SKM-1 treated with dmso at 0.1 percent for 144 hours (cell line): ENCODE measurements around the gene HLA-DRB5.
"Not testable (repeated sequence)": the region's sequence is repeated elsewhere in the genome, so short reads cannot be mapped to it uniquely, and the experiment has no call there.

ENCODE experiments used
- DNase-seq: peaks from one replicate; lab custom pipeline; 2025; ENCODE audit not compliant: unreplicated experiment; lab: John Stamatoyannopoulos, UW

HLA-DRB5 gene

DNA sequence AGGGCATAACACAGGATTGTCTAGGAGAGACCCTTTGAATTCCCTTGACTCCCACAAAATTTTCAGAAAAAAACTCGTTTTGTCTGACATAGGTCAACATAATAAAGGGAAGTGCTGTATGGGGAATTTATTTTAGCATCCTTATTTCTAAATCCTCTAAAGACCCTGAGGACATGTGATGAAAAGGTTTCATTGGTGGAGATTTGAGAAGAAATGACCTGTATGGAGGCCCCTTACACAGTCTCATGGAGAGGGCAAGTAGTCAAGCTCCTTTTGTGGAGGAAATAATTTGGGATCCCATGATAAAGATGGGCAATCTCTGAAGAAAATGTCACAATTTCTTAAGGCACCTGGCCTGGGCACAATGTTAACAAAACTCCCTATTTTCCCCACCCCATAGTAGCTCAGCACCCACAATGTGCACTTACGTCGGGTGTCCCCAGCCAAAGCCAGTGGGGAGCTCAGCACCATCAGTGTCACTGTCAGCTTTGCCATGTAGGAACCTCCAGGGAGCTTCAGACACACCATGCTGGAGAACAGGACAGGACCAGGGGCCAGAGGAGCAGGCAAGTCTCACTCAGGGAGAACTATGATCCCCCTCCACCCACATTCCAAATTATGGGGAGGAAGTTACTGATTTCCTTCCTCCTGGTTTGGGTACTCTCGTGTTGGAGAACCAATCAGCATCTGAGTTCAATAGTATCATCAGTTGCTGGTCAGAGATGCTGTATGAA, at the start of gene HLA-DRB5:
HLA-DRB5 (minus strand) TSS at position 591 of the 734 bp plus-strand sequence; CDS start at position 528, 63 bp downstream.
- DNase-seq: peak; percentile 2

DNA sequence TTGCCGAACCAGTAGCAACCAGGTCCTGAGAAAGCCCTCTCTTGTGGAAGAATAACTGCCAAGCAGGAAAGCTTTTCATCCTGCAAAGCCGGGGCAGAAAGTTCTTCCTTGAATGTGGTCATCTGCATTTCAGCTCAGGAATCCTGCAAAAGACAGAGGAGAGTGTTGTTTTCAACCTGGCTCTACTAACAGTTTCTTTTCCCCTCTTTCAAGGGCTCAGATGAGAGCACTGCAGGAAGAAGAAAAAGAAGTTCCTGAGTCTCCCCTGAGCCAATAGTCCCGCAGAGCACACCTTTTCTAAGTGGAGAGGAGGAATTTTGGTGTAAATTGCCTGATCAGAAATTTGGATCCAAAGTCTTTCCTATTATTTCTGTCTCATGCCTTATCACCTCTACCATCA, 48.9 kb upstream of the HLA-DRB5 start:
- no peak for DNase-seq

DNA sequence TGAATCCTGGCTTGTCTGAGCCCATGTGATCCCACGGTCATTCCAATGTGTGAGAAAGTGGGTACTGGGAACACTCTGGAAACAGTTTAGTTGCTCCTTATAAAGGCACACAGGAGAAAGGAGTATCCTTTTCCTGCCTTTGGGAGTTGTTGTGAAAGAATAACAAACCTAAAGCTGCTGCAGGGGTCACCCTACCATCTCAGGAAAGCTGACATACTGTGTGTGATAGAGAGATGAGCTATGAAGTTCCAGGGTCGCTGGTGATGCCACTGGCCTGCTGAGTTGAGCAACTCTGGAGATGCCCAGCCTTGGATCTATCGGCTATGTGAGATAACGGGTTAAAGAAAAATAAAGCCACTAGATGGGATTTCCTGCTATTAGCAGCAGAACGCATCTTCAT, 47.4 kb upstream of the HLA-DRB5 start:
- not testable (repeated sequence) for DNase-seq

DNA sequence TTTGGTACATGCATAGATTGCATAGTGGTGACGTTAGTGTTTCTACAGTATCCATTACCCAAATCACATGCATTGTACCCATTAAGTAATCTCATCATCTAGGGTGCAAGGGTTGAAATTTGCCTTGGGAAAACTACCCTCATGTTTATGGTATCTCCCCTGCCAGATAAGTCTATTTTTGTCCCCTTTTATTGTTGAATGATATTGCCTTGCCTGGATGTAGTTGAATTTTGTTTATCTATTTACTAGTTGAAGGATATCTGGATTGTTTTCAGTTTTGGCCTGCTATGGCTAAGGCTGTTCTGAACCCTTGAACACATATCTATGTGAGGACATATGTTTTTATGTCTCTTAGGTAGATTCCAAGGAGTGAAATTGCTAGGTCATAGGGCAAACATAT, 46.2 kb upstream of the HLA-DRB5 start:
- no peak for DNase-seq

DNA sequence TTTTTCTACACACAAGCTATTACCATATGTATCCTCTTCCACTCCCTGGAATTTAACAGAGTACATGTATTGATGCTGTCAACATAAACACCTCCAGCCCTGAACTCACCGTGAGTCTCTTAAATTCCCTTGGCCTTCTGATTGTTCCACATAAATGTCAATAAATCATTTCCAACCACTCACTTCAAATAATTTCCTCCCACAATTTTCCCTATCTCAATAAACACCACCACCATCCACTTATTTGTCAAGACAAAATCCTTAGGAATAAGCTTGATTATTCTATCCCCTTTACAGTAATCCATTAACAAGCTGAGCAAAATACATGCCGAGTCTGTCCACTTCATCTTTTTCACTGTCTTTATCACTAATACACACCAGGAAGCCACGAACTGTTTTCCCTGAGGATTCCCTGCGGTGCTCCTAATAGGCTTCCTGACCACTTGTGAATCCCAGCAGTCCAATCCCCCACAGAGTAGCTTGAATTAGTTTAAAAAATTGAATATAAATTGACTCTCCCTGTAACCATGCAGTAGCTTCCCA, 40.3 kb upstream of the HLA-DRB5 start:
- no peak for DNase-seq

DNA sequence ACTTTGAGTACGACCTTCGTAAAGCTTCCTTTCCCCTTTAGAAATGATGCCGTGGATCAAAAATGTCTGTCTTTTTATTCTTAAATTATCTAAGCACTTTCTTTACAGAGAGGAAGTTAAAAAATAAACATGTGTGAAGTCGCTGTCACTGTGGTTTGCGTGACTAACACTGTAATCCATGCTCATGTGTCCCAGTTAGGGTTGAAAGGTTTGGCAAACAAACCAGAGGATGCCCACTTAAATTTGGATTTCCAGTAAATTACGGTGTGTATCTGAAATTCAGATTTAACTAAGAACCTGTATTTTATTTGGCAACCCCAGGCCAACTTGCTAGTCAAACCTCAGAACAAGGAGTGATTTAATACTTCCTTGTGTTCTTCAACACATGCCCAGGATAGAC, 38.5 kb upstream of the HLA-DRB5 start:
- DNase-seq: no peak

DNA sequence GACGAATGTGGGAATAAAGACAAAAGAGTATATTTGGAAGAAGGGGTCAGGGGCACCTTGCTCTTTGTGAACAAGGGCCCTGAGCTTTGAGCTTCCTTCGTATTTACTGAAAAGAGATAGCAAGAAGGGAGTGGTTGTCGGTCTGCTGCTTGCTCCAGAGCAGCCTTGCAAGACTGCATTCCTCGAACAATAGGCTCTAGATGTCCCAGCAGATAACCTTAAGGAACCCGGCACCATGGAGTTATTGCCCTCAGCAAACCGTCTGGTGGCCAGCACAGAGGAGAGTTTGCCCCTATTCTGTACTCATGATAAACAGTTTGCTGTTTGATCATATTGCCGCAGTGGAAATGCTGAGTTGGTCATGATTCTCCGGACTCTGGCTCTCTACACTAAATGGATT, 36.9 kb upstream of the HLA-DRB5 start:
- no peak for DNase-seq

DNA sequence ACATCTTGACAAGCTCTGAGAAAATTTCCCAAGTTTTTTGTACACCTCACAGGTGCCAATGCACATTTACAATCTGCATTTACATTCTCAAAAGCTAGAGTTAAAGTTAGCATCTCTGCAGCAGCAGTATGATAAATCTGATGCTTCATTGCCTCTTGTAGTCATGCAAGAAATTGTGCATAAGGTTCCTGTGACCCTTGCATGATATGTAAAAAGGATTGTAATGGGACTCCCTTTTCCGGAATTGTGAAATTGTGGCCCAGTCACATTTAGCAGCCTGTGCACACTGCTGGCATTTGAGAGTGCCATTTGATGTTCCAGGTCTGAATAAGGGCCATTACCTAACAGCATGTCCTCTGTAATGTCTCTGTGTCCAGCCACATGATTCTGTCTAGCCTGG, 35.4 kb upstream of the HLA-DRB5 start:
- no peak for DNase-seq

DNA sequence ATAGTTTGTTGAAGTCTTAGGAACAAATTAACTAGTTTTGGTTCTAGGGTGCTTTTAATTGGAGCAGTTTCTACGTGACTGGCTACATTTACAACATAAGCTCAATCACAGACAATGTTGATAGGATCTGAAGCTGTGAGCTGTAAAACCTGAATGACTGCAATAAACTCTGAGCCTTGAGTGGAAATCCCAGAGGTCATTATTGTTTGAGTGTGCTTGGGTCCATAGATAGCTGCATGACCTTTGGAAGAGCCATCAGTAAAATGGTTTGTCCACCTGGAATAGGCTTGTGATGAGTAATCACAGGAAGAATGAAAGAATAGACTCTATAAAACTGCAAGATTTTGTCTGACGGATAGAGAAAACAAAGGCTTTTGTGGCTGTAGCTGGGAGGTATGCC, 32.9 kb upstream of the HLA-DRB5 start:
- DNase-seq: no peak

DNA sequence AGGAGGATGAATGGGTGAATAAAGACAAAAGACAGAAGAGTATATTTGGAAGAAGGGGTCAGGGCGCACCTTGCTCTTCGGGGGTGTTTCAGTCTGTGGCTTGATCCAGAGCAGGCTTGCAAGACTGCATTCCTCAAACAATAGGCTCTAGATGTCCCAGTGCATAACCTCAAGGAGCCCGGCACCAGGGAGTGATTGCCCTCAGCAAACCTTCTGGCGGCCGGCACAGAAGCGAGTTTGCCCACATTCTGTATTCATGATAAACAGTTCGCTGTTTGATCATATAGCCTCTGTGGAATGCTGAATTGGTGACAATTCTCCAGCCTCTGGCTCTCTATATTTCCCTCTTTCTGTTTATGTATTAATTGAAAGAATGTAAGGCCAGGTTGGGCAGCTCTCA, 29.7 kb upstream of the HLA-DRB5 start:
- no peak for DNase-seq

DNA sequence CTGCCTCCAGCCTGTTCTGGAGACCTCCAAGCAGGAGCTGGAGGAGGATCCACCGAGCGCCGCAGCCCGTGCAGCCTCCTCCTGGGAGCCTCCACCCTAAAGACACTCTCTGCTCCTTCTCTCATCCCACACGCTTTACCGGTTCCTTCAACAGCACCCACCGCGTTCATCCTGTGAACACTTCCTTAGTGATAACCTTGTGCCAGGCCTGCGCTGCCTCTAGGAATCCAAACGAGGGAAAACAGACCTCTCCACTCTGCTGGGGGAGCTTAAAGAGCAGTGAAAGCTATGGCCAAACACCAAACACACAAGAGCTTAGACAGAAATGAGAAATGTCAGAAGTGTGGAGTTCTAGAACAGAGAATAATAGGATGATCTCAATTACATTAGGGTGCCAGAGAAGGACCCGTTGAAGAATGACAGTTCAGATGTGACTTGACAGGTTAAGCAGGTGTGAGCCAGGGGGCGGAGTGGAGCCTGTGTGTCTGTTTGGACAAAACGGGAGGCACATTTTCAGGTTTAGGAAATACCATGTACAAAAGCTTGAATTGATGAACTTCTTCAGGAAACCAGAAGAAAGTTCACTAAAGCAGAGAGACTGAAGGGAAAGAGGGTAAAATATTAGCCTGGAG, 28.5 kb upstream of the HLA-DRB5 start:
- DNase-seq: no peak

DNA sequence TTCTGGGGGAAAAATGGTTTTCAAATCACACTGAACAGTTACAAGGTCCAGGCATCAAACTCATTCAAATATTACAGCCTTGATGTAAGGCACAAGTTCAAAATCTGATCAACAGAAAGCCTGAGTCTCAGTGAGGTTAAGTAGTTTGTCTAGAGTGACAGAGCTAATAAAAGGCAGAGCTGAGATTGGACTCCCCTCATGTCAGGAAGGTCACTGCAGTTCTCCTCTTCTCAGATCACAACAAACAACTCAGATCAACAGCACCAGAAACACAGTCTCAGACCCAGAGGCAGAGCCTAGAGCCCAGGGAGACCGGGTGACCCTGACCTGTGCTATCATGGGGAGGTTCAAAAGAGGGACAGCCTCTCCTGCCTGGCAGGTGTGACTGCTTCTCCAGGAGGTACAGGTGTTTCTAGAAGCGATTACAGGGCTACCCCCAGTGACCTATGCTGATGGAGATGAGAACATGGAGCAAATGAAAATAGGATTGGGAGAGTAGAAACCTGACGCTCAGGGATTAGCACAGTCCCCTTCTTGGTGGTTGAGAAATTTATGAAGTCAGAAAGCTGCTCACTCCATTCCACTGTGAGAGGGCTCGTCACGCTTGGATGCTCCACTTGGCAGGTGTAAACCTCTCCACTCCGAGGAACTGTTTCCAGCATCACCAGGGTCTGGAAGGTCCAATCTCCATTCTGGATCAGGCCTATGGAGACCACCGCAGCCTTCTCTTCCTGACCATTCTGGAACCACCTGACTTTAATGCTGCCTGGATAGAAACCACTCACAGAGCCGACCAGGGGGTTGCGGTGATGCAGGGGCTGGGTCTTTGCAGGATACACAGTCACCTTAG, 24.3 kb upstream of the HLA-DRB5 start:
- DNase-seq: no peak

DNA sequence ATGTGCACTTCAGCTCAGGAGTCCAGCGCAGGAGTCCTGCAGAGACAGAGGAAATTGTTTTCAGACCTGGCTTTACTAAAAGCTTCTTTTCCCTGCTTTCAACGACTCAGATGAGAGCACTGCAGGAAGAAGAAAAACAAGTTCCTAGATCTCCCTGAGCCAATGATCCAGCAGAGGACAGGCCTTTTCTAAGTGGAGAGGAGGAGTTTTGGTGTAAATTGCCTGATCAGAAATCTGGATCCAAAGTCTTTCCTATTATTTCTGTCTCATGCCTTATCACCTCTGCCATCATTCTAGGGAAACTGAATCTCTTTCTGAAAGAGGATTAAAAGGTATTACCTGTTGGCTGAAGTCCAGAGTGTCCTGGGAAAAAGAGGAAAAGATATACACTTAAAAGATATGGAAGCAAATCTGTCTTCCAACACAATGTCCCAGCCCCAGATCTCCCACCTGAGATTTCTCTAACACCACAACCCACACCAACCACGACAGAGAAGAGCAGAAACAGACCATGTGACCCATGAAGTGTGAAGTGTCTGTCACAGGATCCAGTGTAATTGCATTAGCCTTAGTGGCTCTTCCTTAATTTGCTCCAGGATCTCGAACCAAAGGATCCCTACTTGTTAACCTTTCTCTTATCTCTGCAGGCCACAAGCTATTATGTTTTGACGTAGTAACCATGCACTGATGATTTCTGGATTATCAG, 23.1 kb upstream of the HLA-DRB5 start:
- no peak for DNase-seq

DNA sequence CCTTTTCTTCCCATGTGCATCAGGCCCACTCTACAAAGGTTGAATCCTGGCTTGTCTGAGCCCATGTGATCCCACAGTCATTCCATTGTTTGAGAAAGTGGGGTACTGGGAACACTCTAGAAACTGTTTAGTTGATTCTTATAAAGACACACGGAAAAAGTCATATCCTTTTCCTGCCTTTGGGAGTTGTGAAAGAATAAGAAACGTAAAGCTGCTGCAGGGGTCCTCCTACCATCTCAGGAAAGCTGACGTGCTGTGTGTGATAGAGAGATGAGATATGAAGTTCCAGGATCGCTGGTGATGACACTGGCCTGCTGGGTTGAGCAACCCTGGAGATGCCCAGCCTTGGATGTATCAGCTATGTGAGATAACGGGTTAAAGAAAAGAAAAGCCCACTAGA, 21.3 kb upstream of the HLA-DRB5 start:
- DNase-seq: no peak

DNA sequence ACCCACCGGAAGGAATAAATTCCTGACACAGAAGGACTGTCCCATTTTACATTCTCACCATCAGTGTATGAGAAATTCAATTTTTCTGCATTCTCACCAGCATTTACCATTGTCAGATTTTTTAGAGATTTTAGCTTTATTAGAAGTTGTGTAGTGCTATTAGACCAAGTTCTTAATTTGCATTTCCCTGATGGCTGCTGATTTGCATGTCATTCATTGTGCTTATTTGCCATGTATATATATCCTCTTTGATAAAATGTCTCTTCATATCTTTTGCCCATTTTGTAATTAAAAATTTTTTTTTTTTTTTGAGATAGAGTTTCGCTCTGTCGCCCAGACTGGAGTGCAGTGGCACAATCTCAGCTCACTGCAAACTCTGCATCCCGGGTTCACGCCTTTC, 9.8 kb upstream of the HLA-DRB5 start:
- no peak for DNase-seq

DNA sequence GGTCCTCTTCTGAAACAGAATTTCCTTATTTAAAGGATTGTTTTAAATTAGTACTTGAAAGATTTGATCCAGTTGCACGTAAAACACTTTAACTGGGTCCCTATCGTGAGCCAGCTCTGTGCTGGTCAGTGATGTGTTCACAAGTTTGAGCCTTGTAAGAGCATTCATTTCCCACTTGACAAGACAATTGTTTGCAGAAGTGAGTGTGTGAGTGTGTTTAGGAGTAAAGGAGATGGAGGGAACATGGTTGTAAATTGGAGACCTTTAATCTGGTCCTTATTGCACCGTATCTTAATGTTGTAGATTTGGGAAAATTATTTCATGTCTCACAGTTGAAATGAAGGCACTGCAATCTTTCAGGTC, 325 bp upstream of the HLA-DRB5 start:
- DNase-seq: not testable (repeated sequence)

DNA sequence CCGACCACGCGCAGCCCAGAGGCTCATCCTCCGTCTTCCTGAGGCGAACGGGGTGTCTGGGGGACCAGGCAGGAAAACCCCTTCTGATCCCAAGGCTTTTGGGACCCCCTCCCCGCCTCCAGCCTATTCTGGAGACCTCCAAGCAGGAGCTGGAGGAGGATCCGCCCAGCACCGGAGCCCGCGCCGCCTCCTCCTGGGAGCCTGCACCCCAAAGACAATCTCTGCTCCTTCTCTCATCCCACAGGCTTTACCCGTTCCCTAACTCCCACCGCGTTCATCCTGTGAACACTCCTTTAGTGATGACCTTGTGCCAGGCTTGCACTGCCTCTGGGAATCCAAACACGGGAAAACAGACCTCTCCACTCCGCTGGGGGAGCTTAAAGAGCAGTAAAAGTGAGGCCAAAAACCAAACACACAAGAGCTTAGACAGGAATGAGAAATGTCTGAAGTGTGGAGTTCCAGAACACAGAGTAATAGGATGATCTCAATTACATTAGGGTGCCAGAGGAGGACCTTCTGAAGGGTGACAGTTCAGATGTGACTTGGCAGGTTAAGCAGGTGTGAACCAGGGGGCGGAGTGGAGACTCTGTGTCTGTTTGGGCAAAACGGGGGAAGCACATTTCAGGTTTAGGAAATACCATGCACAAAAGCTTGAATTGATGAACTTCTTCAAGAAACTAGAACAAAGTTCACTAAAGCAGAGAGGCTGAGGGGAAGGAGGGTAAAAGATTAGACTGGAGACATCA, 7.6 kb downstream of the HLA-DRB5 start:
- no peak for DNase-seq

DNA sequence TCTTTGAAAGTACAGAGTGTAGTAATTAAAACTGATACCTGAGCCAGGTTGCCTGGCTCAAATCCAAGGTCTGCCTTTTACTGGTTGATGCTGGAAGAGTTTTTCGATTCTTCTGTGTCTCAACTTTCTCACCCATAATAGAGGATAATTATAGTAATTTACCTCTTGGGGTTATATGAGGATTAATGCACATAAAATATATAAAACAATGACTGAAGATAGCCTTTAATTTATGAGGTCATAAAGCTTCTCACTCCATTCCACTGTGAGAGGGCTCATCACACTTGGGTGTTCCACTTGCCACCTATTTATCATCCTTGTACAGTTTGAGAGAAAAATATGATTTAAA, 10.2 kb downstream of the HLA-DRB5 start:
- DNase-seq: no peak

DNA sequence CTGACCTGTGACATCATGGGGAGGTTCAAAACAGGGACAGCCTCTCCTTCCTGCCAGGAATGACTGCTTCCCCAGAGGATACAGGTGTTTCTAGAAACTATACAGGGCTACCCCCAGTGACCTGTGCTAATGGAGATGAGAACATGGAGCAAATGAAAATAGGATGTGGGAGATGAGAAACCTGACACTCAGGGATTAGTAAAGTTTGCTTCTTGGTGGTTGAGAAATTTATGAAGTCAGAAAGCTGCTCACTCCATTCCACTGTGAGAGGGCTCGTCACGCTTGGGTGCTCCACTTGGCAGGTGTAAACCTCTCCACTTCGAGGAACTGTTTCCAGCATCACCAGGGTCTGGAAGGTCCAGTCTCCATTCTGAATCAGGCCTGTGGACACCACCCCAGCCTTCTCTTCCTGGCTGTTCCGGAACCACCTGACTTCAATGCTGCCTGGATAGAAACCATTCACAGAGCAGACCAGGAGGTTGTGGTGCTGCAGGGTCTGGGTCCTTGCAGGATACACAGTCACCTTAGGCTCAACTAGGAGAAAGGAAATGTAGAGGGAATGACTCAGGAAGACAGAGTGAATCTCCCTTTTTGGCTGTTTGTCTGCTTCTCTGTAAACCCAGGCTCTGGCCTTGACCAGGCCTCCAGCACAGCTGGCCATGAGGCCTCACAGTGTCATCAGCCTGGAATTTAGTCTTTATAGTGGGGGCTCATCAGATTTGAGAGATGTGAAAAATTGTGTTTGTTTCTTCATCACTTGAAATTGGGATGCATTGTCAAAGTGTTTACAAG, 10.8 kb downstream of the HLA-DRB5 start:
- no peak for DNase-seq
